Measurements from ENCODE around the gene ZNF778. TPM values are rescaled to one million over a fixed set of nuclear protein-coding genes. Genes with fewer than 3 reads are reported as not detected.

The ZNF778 gene
- total and polyA plus RNA-seq, 3 experiments from 2014 or later, result 4.1 to 13.5 (median 11.4) TPM

DNA sequence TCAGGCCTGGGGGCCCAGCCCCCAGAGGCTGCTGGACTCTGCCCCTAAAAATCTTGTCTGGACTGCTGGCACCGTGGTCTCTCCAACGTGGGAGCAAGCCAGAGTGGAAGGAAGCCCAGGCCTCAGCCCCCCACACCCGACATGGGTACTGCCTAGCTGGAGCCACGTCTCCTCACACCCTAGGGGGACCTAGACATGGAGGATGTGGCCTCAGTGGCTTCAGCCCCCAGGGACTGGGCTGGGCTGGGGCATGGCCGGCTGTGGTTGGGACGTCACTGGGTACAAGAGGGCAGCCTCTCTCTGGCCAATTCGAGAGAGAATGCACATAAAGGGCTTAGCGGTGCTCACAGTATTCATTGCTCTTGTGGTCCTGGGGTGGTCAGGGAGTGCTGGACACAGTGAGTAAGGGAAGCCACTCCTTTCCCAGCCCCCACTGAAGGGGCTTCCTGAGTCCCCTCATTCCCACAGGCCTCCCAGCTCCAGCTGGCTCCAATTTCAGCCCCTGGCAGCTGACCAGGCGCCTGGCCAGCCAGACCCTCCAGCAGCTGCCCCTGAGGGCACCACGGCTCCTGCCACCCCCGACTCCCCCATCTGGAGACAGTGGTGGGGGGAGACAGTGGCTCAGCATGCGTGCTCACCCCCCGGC lies 44.9 kb upstream of the ZNF778 start:
- peak overlapping the region in 1 of 8 donors; percentile 24 for H3K27ac Mint-ChIP-seq
- Histone ChIP-seq H3K4me1 (ENCODE audit: insufficient read depth, low read length) (peaks cover 17% of the 10 kb centered on the region), H3K27ac (ENCODE audit: low read depth, low read length) (no peak overlapping the region), H3K36me3 (ENCODE audit: insufficient read depth, low read length) (no peaks in the 10 kb centered on the region), H3K4me3 (ENCODE audit: low read length) (no peak overlapping the region), H3K27me3 (ENCODE audit: insufficient read depth, low read length, poor library complexity, severe bottlenecking) (no peaks in the 10 kb centered on the region), H3K9me3 (ENCODE audit: low read length) (no peaks in the 10 kb centered on the region)
- ChIA-PET CTCF (interaction anchor here (0.8 kb wide), 1 partner anchor 435 kb away, joined by 3 read pairs; no protein-coding TSS in a partner anchor), POLR2A (no interaction called here)
- H3K4me1 Mint-ChIP-seq, result peaks cover 6 to 17% (median 8%) of the 10 kb centered on the region in 3 donors
- no peak for DNase-seq
- H3K36me3 Mint-ChIP-seq, result no peaks in the 10 kb centered on the region
- H3K4me3 Mint-ChIP-seq, result no peak overlapping the region
- H3K27me3 Mint-ChIP-seq, result peaks cover 0 to 4% of the 10 kb centered on the region in 2 donors
- no peaks in the 10 kb centered on the region for H3K9me3 Mint-ChIP-seq

DNA sequence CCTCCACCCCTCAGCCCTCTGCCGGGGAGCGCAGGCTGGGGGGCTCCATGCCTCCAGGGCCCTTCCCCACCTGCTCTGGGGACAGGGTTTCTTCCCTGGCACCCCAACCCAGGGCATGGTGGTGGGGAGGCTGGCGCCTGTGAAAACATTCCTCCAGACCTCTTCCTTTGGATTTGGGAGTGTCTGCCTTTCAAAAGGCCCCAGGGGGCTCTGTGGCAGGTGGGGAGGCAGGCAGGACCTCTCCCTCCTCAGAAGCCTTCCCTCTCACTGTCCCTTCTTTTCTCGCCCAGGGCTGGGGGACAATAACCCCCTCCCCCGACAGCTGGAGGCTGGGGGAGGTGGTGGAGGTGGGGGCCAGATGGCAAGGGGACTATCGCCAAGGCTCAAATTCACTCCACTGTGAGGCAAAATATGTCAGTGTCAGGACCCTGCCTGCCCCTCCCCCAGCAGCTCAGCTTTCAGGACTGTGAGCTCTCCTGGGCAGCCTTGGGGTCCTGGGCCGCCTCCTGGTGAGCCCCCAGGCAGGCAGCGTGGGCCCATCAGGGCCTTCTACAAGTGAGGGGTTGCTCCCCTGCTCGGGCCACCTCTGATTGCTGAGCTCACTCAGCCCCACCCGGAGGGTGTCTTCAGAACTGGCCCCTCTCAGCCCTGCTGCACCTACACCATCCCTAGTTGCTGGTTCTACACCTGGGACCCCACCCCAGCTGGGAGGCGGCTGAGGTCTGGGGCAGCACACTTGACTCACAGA lies 44.2 kb upstream of the ZNF778 start:
- Histone ChIP-seq H3K9me3 (ENCODE audit: low read length) (no peaks in the 10 kb centered on the region), H3K4me3 (ENCODE audit: low read length) (no peak overlapping the region), H3K27ac (ENCODE audit: low read depth, low read length) (no peak overlapping the region), H3K36me3 (ENCODE audit: insufficient read depth, low read length) (no peaks in the 10 kb centered on the region), H3K27me3 (ENCODE audit: insufficient read depth, low read length, poor library complexity, severe bottlenecking) (no peaks in the 10 kb centered on the region), H3K4me1 (ENCODE audit: insufficient read depth, low read length) (peaks cover 15% of the 10 kb centered on the region)
- no peak for DNase-seq
- peaks cover 6 to 15% (median 8%) of the 10 kb centered on the region in 3 donors for H3K4me1 Mint-ChIP-seq
- ChIA-PET CTCF (interaction anchor here (0.8 kb wide), 1 partner anchor 436 kb away, joined by 3 read pairs; no protein-coding TSS in a partner anchor), POLR2A (no interaction called here)
- peak overlapping the region in 1 of 8 donors; percentile 26 for H3K27ac Mint-ChIP-seq
- H3K36me3 Mint-ChIP-seq, result no peaks in the 10 kb centered on the region
- H3K9me3 Mint-ChIP-seq, result no peaks in the 10 kb centered on the region
- H3K27me3 Mint-ChIP-seq, result no peaks in the 10 kb centered on the region
- H3K4me3 Mint-ChIP-seq, result no peak overlapping the region

DNA sequence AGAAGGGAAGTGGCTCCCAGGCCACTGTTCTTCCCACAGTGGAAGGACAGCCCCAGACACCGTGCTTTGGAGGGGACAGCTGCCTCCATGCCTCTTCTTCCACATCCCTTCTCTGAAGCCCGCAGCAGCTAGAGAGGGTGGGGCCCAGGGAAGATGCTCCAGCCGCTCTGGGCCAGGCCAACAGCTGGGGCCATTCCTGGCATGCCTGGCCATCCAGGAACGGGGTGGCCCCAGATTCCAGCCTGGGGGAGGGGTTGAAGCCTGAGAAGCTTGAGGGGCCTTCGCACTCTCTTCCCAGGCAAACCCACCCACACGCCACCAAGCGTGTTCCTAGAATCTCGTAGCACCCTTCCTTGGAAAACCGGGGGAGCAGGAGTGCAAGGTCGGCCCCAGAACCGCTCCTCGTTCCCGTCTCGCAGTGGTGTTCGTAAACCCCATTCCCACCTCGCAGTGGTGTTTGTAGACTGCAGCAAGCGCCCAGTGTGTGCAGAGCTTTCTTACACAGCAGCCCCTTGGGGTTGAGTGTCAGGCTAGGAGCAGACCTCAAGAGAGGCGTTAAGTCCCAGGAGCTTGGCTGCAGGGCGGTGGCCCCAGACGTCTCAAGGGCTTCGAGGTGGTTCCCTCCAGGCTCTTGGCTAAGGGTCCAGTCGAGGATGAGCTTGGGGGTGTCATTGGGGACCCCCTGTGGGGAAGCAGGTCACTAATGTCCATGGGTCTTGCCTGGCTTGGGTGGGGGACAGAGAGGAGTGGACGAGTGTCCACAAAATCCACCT lies 43.3 kb upstream of the ZNF778 start:
- no peak for DNase-seq
- ChIA-PET POLR2A (no interaction called here), CTCF (no interaction called here)
- no peaks in the 10 kb centered on the region for H3K36me3 ChIP-seq (ENCODE audit: insufficient read depth, low read length)
- H3K9me3 Mint-ChIP-seq, result no peaks in the 10 kb centered on the region
- no peaks in the 10 kb centered on the region for H3K27me3 Mint-ChIP-seq
- peaks cover 6 to 15% (median 8%) of the 10 kb centered on the region in 3 donors for H3K4me1 Mint-ChIP-seq
- H3K27ac ChIP-seq (ENCODE audit: low read depth, low read length), result no peak overlapping the region
- no peak overlapping the region for H3K27ac Mint-ChIP-seq
- H3K4me3 ChIP-seq (ENCODE audit: low read length), result no peak overlapping the region
- no peaks in the 10 kb centered on the region for H3K36me3 Mint-ChIP-seq
- H3K9me3 ChIP-seq (ENCODE audit: low read length), result no peaks in the 10 kb centered on the region
- no peak overlapping the region for H3K4me3 Mint-ChIP-seq
- H3K4me1 ChIP-seq (ENCODE audit: insufficient read depth, low read length), result peaks cover 15% of the 10 kb centered on the region
- no peaks in the 10 kb centered on the region for H3K27me3 ChIP-seq (ENCODE audit: insufficient read depth, low read length, poor library complexity, severe bottlenecking)

DNA sequence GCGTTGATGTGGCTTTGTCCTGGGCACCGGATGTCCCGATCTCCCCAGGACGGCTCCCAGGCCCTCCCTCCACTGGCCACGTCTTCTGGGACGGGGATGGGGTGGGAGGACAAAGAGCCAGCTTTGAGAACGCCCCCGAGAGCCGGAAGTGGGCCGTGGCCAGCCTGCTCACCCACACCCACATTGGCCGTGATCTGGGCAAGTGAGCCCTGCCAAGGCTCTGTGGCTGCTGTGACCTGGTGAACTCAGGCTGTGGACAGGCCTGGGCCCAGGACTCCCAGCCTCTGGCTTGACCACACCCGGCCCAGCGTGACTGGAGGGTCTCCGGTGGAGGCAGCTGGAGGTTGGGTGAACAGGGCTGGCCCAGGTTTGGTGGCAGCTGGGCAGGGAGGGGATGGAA lies 42.6 kb upstream of the ZNF778 start:
- H3K27ac Mint-ChIP-seq, result no peak overlapping the region
- H3K4me3 Mint-ChIP-seq, result no peak overlapping the region
- H3K27ac ChIP-seq (ENCODE audit: low read depth, low read length), result no peak overlapping the region
- peaks cover 12% of the 10 kb centered on the region for H3K4me1 ChIP-seq (ENCODE audit: insufficient read depth, low read length)
- H3K36me3 Mint-ChIP-seq, result no peaks in the 10 kb centered on the region
- ChIA-PET POLR2A (no interaction called here), CTCF (no interaction called here)
- no peaks in the 10 kb centered on the region for H3K9me3 Mint-ChIP-seq
- DNase-seq, result no peak
- H3K4me1 Mint-ChIP-seq, result peaks cover 6 to 15% (median 8%) of the 10 kb centered on the region in 3 donors
- H3K36me3 ChIP-seq (ENCODE audit: insufficient read depth, low read length), result no peaks in the 10 kb centered on the region
- no peaks in the 10 kb centered on the region for H3K9me3 ChIP-seq (ENCODE audit: low read length)
- no peak overlapping the region for H3K4me3 ChIP-seq (ENCODE audit: low read length)
- no peaks in the 10 kb centered on the region for H3K27me3 Mint-ChIP-seq
- H3K27me3 ChIP-seq (ENCODE audit: insufficient read depth, low read length, poor library complexity, severe bottlenecking), result no peaks in the 10 kb centered on the region

DNA sequence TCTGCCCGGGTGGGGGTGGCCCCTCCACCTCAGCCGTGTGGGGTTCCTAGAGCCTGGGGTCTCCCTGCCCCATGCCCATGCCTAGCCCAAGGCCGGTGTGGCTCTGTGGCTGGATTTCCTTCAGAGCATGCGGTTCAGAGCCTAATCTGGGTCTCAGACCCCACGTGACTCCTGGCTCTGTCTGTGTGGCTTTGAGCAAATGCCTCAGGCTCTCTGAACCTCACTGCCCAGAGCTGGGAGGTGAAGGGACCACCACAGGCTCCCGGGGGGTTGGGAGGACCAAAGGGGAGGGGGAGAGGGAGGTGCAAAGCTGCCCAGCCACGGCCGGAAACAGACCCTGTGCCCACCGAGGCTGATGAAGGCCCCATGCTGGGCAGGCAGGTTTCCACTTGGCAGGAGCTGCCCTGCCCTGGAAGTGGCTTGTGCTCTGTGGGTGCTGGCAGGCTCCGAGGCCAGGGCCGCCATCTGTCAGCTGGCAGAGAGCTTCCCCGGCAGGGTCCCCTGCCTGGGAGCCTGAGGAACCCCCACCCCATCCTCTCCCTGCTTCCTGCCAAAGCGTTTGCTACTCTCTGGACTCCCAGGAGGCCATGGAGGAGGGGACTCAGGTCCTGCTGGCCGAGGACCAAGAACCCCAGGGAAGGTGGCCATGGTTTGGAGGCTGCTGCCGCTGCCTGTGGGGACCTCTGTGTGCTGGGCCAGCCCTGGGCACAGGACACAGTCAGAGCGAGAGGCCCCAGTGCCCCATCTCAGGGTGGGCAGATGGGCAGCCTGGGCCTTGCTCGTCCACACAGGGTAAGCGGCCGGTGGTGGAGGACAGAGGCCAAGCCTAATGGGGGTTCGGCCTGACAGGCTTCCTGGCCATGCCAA lies 42.0 kb upstream of the ZNF778 start:
- ChIA-PET CTCF (no interaction called here), POLR2A (interaction anchor here (0.6 kb wide), 1 partner anchor 426 kb away, joined by 3 read pairs; no protein-coding TSS in a partner anchor)
- Histone ChIP-seq H3K36me3 (ENCODE audit: insufficient read depth, low read length) (no peaks in the 10 kb centered on the region), H3K4me1 (ENCODE audit: insufficient read depth, low read length) (peaks cover 6% of the 10 kb centered on the region), H3K27me3 (ENCODE audit: insufficient read depth, low read length, poor library complexity, severe bottlenecking) (no peaks in the 10 kb centered on the region), H3K27ac (ENCODE audit: low read depth, low read length) (no peak overlapping the region), H3K4me3 (ENCODE audit: low read length) (no peak overlapping the region), H3K9me3 (ENCODE audit: low read length) (no peaks in the 10 kb centered on the region)
- no peak for DNase-seq
- H3K4me3 Mint-ChIP-seq, result no peak overlapping the region
- H3K36me3 Mint-ChIP-seq, result no peaks in the 10 kb centered on the region
- no peaks in the 10 kb centered on the region for H3K9me3 Mint-ChIP-seq
- peaks cover 5 to 10% (median 5%) of the 10 kb centered on the region in 3 donors for H3K4me1 Mint-ChIP-seq
- H3K27me3 Mint-ChIP-seq, result no peaks in the 10 kb centered on the region
- H3K27ac Mint-ChIP-seq, result no peak overlapping the region

DNA sequence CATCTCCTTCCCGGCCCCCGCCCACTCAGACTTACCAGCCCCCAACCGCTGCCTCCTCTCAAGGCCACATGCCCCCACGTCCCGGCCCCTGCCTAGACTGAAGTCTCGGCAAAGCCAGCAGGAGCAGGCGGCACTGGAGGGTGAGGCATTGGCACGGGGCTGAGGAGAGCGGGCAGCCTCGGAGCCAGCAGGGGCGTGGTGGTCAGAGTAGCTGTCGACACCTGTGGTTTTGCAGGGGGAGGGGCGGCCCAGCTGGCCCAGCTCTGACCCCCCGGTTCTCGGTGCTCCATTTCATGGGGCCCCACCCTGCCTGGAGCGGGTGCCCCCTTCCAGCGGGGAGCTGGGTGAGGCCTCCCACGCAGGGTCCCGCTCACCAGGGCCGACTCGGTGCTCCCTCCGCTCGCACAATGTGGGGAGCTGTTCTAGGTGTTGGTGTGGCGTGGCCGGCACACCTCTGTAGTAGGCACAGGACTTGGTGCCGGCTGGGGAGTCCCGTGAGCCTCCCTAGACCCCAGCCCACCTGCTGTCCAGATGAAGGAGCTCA lies 41.3 kb upstream of the ZNF778 start:
- Histone ChIP-seq H3K27me3 (ENCODE audit: insufficient read depth, low read length, poor library complexity, severe bottlenecking) (no peaks in the 10 kb centered on the region), H3K36me3 (ENCODE audit: insufficient read depth, low read length) (no peaks in the 10 kb centered on the region), H3K27ac (ENCODE audit: low read depth, low read length) (no peak overlapping the region), H3K4me3 (ENCODE audit: low read length) (no peak overlapping the region), H3K4me1 (ENCODE audit: insufficient read depth, low read length) (no peaks in the 10 kb centered on the region), H3K9me3 (ENCODE audit: low read length) (no peaks in the 10 kb centered on the region)
- ChIA-PET POLR2A (no interaction called here), CTCF (no interaction called here)
- no peaks in the 10 kb centered on the region for H3K36me3 Mint-ChIP-seq
- H3K27ac Mint-ChIP-seq, result no peak overlapping the region
- H3K4me1 Mint-ChIP-seq, result peaks cover 0 to 5% (median 0%) of the 10 kb centered on the region in 3 donors
- no peaks in the 10 kb centered on the region for H3K27me3 Mint-ChIP-seq
- no peak overlapping the region for H3K4me3 Mint-ChIP-seq
- no peaks in the 10 kb centered on the region for H3K9me3 Mint-ChIP-seq
- no peak for DNase-seq

DNA sequence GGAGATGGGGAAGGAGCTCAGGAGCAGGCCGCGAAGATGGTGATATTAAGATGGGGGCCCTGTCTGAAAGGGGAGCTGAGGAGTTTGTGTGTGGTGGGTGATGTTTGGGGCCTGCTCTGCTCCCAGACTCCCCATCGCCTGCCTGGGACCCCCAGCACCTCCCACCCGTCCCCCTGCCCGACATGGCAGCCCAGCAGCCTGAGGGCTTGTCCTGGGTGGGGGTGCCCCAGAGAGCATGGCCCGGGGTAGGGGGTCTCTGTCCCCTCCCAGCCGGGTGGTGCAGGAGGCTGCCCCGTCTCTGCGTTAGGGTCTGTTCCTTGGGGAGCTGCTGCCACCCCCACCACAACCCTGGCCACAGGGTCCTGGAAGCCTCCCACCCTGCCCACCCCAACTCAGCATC lies 40.8 kb upstream of the ZNF778 start:
- no peaks in the 10 kb centered on the region for H3K27me3 ChIP-seq (ENCODE audit: insufficient read depth, low read length, poor library complexity, severe bottlenecking)
- no peaks in the 10 kb centered on the region for H3K36me3 ChIP-seq (ENCODE audit: insufficient read depth, low read length)
- no peak overlapping the region for H3K27ac ChIP-seq (ENCODE audit: low read depth, low read length)
- Mint-ChIP-seq H3K9me3 (no peaks in the 10 kb centered on the region), H3K36me3 (no peaks in the 10 kb centered on the region), H3K27ac (no peak overlapping the region), H3K4me1 (peaks cover 0 to 5% (median 0%) of the 10 kb centered on the region in 3 donors), H3K27me3 (no peaks in the 10 kb centered on the region), H3K4me3 (no peak overlapping the region)
- CTCF ChIA-PET, result no interaction called here
- no peak for DNase-seq
- no peak overlapping the region for H3K4me3 ChIP-seq (ENCODE audit: low read length)
- no peaks in the 10 kb centered on the region for H3K4me1 ChIP-seq (ENCODE audit: insufficient read depth, low read length)
- POLR2A ChIA-PET, result no interaction called here
- no peaks in the 10 kb centered on the region for H3K9me3 ChIP-seq (ENCODE audit: low read length)
